ENCODE data around the gene AK8.

AK8 gene, protein sequence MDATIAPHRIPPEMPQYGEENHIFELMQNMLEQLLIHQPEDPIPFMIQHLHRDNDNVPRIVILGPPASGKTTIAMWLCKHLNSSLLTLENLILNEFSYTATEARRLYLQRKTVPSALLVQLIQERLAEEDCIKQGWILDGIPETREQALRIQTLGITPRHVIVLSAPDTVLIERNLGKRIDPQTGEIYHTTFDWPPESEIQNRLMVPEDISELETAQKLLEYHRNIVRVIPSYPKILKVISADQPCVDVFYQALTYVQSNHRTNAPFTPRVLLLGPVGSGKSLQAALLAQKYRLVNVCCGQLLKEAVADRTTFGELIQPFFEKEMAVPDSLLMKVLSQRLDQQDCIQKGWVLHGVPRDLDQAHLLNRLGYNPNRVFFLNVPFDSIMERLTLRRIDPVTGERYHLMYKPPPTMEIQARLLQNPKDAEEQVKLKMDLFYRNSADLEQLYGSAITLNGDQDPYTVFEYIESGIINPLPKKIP

DNA sequence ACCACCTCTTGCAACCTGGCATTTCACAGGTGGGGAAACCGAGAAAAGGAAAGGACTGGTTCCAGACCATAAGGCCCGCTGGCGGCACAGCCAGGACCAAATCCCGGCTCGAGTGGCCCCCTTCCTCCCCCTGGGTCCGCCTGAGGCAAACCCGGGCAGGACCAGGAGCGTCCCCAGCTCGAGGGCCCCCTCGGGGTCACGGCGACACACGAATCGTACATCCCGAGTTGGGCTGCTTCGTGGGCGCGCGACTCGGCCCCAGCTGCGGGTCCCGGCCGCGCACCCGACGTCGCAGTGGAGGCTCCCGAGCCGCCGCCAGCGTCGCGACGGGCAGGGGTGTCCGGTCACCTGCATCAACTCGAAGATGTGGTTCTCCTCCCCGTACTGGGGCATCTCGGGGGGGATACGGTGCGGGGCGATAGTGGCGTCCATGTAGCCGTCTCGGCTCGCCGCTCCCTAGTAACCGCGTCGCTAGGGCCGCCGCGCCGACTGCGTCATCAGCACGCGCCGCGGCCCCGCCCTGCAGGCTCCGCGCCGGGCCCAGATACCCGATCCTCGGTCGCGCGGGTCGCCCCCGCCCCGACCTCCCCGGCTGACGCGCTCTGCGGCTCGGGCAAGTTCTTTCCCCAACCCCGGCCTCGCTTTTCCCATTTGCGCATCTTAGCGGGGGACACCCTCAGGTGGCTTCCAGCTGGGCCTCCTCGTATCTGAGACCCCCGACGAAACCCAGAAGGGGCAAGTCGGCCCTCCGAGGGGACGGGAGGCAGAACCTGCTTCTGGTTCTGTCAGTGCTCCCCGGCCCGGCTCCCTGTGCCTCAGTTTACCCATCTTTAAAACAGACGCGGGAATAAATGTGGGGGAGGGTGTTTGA, at the start of gene AK8:
Gene AK8, minus strand, starts transcription at position 461 of the 871 bp plus-strand sequence. Its CDS starts 29 bp downstream, at position 432.
- DNase-seq (ENCODE audit: low spot score): peak; percentile 88

DNA sequence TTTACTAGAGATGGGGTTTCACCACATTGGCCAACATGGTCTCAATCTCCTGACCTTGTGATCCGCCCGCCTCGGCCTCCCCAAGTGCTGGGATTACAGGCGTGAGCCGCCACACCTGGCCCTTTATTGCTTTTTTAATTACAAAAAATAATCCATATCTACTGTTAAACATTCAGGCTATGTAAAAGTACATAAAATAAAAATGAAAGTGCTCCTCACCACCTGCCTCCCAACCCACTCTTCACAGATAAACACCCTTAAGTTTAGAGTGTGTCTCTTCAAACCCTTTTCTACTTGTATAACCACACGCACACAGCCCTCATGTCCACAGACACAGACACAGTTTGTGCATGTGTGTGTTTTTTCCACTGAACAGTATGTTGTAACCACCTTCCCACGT, 49.6 kb upstream of the AK8 start:
- DNase-seq (ENCODE audit: low spot score): no peak

DNA sequence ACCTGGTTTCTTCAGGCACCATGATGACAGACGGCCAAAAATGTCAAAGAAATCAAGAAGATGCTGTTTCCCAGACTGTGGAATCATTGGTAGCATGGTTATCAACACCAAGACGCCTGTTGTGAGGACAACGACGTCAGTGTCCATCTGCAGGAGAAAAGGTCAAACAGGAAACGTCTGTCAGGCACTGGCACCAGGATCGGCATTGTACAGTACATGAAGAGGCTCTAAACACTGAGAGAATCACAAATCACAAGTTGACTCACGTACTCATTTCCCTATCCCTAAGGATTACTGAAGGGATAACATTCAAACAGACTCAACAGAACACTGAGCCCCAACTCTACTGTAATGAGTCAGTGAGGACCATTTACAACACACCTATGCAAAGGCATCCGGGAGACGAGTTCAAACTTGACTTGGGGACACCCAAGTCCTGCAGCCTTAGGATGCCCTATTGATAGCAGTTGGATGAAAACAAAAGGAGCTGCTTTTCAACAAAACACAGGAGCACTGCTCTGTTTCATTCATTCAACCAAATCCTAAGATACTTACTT, 45.3 kb upstream of the AK8 start:
- DNase-seq (ENCODE audit: low spot score): no peak

DNA sequence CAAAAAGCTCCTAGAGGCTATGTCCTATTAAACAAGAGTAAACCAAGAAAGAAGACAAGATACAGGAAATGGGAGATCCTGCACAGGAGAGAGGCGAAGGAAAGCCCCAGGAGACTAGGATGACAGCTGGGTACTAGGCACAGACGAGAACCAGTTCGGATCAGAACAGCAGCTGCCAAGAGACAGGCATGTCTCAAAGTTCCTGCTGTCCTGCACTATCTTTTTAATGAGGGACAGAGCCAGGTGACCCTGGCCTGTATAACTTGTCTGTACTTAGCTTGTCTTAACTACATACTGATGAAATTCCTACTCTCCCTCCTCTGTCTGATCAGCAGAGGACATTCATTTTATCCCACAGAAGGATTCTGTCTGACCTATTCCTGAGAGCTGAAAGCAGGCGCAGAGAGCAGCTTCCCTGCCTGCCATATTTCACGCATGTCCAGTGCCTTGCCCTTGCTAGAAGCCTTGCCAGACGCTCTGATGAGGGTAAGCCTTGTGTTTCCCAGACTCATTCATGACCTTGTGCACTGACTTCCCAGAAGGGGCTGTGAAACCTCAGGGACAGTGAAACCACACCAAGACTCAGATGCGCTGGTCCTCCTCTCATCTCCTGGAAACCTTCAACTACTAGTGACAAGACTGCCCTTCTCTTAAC, 41.7 kb upstream of the AK8 start:
- no peak for DNase-seq (ENCODE audit: low spot score)

DNA sequence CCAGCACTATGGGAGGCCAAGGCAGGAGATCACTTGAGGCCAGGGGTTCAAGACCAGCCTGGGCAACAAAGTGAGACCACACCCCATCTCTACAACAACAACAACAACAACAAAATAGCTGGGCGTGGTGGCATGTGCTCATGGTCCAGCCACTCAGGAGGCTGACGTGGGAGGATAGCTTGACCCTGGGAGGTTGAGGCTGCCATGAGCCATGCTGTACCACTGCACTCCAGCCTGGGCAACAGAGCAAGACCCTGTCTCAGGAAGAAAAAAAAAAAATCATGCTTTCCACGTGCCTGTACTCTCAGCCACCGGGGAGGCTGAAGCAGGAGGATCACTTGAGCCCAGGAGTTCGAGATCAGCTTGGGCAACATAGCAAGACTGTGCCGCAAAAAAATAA, 36.8 kb upstream of the AK8 start:
- no peak for DNase-seq (ENCODE audit: low spot score)

DNA sequence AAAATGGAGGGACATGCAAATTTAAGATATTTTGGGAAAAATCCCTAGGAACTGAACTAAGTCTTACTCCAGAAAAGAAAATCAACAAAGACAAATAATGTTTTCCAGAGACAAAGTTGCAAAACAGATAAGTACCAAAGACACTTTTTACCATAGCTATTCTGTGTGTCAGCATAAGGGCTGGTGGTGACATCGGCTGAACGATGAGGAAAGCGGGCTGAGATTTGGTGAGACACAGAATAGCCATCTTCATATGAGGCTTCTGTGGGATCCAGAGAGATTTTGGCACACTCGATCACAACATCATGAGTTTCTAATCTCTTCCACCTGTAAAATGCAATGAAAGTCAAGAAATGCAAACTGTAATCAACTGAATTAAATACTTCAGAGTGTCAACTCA, 34.0 kb upstream of the AK8 start:
- DNase-seq (ENCODE audit: low spot score): no peak

DNA sequence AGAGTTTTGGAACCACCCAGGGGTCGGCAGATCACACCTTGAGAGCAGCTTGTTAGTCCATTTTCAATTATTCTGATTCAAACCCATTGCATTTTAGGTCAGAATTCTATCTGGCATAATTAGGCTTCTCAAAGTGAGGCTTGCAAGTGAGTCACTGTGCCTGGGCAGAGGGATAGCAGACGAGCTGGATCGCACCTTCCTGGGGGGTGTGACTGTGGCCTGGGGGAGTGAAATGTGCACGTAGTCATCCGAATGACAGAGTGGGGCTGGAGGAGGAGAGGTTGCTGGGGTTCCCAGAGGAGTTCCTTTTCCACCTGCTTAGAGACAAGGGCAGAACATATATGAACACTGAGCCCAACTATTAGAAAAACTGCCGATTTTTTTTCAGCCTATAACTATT, 32.3 kb upstream of the AK8 start:
- no peak for DNase-seq (ENCODE audit: low spot score)

DNA sequence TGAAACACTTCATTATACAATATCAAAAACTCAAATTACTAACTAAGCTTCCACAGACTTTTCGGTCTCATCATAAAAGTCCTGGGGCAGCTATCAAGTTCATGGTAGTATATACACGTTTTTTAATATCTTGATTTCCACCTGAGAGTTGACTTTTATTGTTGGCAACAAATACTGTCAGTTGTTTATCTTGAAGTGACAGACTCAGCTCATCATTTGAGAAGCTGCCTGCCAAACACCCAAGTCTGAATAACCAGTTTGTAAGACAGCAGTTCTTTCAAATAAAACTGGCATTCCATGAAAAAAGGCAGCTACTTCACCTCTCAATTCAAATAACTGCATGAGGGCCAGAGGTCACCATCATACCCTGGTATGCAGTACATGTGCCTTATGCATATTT, 31.2 kb upstream of the AK8 start:
- no peak for DNase-seq (ENCODE audit: low spot score)

DNA sequence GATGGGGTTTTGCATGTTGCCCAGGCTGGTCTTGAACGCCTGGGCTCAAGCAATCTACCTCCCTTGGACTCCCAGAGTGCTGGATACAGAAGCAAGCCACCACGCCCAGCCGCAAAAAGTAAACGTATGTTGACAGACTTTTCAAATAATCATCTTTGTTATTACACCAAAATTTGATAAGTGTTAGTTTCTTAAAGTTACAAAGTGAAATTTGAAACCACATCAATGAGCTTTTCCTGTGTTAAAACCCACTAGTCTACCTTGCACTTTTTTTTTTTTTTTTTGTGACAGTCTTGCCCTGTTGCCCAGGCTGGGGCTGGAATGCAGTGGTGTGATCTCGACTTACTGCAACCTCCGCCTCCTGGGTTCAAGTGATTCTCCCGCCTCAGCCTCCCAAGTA, 30.6 kb upstream of the AK8 start:
- DNase-seq (ENCODE audit: low spot score): no peak

DNA sequence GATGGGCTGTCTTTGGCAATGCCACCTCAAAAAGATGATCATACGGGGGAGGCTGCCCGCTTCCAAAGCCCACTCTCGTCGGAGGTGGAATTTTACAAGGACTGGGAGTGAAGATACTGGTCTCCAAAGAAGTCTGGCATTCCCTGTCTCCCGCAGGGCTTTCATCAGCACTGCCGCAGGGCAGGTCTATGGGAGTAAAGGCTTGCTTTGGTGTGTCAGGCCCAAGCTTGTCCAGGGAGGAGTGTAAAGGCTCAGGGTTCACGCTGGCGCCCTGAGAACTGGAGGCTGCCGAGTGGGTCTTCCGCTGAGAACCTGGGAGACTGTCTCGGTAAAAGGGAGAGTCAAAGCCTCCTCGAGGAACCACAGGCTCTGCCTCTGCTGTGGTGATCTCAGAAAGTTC, 27.6 kb upstream of the AK8 start:
- DNase-seq (ENCODE audit: low spot score): no peak

DNA sequence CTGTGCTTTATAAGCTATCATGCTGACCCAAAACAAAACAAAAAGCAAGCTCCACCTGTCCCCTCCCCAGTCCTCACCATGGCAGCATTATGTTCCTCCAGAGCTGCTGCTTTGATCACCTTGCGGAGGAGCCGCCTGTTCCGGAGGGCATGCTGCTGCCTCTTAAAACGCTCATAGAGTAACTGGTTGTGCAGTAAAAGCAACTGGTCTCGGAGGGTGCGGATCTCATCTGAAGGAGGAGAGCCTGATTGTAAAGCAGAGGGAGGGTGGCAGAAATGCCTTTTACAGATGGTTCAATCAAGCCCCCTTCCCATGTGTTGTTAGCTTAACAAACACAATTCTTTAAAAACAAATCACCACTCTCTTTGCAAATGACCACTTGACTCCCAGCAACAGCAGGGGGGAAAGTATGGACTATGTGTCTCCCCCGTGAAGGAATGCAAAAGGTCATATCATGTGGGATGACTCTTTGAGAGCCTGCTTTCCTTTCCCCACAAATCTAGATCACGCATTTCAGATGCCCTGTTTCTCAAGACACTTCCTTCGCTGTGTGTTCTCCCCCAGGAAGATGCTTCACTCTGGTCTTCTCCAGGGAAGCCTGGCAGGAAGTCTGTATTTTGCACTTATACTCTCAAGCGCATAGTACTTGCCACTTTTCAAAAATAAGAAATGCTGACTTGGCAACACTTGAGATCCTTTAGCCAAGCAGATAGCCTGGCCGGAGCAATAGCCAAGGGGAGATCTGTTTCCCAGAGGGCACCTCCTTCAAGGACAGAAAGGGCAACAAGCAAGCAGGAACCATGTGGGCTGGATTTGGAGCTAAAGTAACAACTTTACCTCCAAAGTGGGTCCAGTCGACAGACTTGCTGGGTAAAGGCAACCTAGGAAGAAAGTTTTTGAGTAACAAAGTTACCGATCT, 25.7 kb upstream of the AK8 start:
- no peak for DNase-seq (ENCODE audit: low spot score)

DNA sequence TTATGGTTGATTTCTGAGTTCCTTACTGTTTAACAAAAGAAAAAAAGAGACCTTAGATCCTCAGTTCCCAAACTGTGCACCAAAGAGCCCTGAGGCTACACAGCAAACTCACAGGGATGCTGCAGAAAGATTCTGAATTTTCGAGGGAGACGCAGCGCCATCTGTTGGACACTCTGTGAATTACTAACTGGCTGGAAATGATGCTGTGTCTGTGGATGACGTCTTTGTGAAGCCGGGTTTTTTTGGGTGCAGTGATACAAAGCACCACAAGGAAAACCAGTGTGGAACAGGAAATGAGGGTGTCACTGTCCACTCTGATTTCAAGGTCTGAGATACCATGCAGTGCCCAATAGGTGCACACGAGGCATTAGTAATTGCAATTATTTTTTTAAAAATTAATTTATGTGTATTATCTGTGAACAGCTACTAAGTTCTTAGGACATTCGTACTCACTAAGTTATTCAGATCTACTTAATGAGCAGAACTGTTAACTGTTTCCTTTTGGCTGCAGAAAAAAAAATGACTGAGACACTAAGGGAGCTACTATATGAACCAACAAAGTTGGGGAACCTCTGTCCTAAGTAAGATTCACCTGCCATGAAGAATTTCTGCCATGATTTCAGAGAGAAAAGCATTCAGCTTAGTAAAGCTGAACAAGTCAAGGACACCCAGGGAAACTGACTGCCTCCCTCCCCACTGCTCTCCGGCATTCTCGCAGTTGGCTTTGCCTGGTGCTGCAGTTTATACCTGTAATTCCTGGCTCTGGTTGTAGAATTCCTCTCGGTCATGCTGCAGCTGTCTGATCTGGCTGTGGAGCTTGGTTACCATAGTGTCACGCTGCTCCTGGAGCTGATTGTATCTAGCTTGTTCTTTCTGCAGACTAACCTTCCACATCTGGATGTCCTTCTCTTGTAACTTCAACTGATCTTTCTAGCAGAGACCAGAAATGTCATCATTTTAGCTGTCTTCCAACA, 24.1 kb upstream of the AK8 start:
- DNase-seq (ENCODE audit: low spot score): peak; percentile 95

DNA sequence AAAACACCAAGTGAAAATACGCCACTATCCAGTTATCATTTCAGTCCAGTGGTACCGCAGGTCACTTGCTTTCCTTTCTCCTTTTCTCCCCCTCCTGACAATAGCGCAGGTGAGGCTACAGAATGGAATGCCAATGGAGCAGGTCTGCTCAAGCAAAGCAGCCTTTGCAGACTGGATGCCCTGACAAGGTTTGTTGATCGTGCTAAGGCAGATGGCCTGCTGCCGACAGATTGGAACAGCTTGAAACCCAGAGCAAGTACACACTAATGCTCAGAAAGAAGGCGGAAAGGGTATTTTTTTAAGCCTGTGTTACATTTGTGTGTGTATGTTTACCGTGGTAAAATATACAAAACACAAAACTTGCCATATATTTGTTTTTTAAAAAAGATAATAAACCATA, 20.0 kb upstream of the AK8 start:
- DNase-seq (ENCODE audit: low spot score): no peak

DNA sequence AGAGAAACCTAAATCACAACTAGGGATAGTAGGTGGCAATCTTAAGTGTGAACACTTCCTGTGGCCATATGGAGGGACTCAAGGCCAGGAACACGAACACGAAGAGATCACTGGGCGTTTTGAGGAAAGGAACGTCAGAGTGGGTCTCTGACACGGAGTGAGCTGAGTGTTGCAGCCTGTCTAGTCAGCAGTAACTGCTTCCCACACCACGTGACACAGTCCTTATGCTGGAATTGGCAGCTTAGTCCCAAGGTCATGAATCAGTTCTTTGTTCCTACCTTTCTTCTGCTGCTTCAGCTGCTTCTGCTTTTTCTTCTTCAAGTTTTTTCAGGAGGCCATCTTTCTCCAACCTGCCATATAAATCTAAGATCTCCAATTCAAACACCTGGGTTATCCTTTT, 18.8 kb upstream of the AK8 start:
- peak; percentile 99 for DNase-seq (ENCODE audit: low spot score)

DNA sequence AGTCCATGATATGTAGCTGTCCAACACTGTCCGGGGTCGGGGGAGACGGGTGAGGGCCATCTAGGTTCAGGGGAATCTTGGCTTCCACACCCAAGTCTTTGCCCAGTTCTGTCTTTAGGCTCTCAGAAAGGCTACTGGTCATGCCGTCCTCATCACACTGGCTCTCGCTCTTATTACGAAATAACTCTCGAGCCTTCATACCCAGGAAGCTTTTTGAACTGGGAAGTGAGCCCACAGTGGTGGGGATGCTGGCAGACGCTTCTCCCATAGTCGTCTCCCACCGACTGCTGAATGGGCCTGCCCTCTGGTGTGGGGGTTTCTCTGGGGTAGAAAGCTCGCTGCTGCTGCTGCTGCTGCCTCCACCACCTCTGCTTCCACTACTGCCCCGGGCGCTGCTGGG, 18.2 kb upstream of the AK8 start:
- DNase-seq (ENCODE audit: low spot score): no peak

DNA sequence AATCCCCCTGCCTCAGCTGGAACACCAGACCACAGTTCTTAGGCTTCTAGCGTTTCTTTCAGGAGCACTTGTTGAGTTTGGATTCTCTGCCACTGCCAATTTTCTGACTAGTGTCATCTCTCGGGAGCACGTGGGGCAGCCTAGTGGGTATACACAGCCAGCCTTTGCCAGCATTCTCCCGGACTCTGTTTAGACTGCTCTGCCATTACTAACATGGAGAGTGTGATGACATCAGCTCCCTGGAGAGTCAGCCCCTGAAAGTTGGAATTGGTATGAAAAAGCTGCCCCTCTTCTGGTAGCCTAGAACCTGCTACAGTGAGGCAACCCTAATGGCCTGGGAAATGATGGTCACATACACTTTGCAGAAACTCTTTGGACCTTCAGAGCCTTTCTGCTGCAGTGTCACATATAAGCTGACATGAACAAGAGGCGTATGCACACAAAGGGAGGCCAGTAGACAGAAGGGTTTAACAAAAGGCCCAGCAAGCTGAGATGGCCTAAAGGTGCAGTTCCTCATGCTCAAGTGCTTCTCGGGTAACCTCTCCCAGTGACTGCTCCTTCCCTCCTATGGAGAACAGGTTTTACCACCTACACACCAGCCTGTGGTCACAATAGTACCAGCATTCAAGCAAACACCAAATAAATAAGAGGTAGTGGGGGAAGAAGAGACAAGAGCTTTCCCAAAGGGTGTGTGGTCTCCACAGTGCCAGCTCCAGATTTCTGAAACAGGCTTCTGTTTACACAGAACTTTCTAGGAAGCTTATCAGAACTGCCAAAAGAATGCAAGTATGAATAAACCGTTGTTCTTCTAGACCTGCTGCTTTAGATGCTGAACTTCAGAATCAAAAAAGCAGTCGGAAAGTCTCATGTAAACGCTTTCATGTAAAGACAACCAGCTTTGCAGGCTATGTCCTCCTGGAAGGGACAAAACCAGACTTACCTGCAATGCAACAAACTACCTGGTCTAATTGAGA, 17.1 kb upstream of the AK8 start:
- DNase-seq (ENCODE audit: low spot score): peak; percentile 51

DNA sequence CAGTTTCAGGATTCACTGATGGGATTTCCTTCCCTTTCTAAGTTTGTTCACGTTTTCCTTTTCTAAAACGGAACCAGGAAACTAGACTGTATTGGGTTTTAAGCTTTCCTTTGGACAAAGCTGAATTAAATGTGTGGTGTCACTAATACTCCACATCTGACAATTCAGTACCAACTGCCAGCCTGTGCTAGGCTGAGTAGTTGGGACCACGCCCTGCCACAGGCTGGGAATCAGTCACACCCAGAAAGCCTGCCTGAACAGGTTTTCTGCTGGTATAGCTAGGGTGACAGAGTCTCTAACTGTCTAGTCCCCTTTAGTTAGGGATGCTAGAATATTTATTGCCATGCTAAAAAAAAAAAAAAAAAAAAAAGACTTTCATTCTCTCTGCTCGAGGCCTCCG, 16.3 kb upstream of the AK8 start:
- no peak for DNase-seq (ENCODE audit: low spot score)

DNA sequence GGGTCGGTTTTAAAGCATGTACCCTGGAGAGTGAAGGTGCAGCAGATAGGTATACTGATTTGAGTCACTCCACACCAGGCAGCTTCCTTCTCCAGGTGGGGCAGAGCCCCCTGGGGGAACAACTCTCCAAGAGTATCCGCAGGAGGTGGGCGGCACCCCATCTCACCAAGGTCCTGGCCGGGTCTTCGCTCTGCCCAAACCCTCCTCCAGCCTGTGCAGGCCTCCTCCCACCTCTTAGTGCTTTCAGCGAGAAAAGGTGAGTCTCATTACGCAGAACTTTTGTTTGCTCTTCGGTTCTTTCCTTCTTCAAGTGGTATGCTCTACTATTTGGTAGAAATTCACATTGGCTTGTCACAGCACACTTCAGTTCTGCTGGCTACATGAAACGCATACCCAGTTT, 14.3 kb upstream of the AK8 start:
- no peak for DNase-seq (ENCODE audit: low spot score)

DNA sequence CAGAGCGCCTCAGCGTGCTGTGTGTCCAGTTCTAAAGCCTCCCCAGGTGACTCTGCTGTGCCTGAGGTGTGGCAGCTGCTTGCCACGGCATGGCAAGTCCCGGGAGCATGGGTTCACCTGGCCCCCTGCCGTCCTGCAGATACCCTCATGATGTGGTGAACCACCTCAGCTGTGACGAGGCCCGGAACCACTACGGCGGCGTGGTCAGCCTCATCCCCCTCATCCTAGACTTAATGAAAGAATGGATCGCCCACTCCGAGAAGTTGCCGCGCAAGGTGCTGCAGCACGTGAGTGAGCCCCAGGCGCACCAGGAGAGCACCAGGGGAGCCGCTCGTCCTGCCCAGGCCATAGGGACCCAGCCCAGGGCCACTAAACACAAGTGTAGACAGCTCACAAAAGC, 10.1 kb upstream of the AK8 start:
- DNase-seq (ENCODE audit: low spot score): no peak
